ENCODE measurements around the gene TNC. TPM values are rescaled to one million over a fixed set of nuclear protein-coding genes. Genes with fewer than 3 reads are reported as not detected.
A peak's percentile ranks its signal among the peaks of the same experiment; 100 is the strongest.

TNC gene
- total RNA-seq, 2 donors from 2014 or later: 1.6 to 4.2 TPM

DNA sequence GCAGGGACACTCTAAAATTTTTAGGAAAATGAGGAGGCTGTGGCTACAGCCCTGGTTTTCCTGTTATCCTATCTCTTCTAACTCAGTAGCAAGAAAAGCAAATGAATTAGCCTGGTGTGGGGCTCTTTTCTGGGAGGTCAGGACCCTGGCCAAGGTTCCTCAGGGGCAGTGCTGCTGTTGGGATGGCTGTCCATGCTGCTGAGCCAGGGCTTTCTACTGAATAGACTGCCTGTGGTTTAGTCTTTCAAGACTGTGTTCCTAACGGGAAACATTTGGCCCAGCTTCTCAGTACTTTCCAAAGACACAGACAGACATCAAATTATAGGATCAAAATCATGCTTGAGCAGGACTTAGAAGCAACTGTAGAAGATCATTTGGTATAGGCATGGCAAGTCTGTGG, 18.1 kb downstream of the TNC start:
- Histone ChIP-seq H3K4me1 (peaks cover 10% of the 10 kb centered on the region), H3K36me3 (replicated peaks in 1 of 2; ENCODE audit: insufficient read depth in 1 of 2, low read depth in 2 of 2) (no peaks in the 10 kb centered on the region), H3K4me3 (no peak overlapping the region), H3K27me3 (no peaks in the 10 kb centered on the region), H3K27ac (no peak overlapping the region), H3K9me3 (no peaks in the 10 kb centered on the region)
- DNase-seq: no peak
- WGBS, 2 donors: 70 to 71% methylated on average over 1 of the region's 1 CpG
- ATAC-seq: no peak
- intact Hi-C loops (cut with DNase I): no loop called here
- TF ChIP-seq POLR2A (IDR thresholded peaks at IDR 0.05): no peak
- TF ChIP-seq, protein P1, sequence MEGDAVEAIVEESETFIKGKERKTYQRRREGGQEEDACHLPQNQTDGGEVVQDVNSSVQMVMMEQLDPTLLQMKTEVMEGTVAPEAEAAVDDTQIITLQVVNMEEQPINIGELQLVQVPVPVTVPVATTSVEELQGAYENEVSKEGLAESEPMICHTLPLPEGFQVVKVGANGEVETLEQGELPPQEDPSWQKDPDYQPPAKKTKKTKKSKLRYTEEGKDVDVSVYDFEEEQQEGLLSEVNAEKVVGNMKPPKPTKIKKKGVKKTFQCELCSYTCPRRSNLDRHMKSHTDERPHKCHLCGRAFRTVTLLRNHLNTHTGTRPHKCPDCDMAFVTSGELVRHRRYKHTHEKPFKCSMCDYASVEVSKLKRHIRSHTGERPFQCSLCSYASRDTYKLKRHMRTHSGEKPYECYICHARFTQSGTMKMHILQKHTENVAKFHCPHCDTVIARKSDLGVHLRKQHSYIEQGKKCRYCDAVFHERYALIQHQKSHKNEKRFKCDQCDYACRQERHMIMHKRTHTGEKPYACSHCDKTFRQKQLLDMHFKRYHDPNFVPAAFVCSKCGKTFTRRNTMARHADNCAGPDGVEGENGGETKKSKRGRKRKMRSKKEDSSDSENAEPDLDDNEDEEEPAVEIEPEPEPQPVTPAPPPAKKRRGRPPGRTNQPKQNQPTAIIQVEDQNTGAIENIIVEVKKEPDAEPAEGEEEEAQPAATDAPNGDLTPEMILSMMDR (IDR thresholded peaks at IDR 0.05): no peak

DNA sequence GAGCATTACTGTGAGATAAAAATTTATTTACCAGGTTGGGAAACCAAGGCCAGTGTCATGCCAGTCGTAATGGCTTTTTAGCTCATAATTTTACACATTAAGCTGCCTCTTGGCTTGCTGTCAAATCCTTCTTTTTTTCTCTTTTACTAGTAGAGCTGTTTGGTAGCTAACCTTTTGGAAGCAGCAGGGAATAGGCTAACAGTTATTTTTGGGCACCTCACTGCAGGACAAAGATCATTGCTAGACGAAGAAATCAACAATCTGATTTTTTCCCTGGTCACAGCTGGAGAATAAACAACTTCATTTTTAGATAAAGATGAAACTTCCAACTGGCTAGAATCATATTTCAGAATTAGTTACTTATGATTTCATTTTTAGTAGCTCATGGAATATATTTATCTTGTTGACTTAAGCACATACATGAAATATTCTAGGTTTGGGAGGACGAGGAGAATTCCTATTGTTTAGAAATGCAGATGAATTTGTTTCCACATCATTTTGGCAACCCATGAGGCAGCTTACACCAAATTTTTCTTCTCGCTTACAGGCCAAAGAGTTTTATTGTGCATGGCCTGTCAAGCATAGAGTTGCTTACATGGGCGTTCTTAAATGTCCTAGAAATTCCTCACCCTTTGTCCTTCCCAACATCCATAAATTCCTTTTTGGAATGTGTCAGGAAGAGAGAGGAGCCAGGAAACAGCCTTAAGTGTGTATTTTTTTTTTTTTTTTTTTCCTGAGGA, 19.6 kb downstream of the TNC start:
- Histone ChIP-seq H3K27ac (peak overlapping the region in 1 of 4 donors; percentile 32), H3K36me3 (replicated peaks in 1 of 2; ENCODE audit: insufficient read depth in 1 of 2, low read depth in 2 of 2) (no peaks in the 10 kb centered on the region), H3K4me3 (no peak overlapping the region), H3K4me1 (peaks cover 10% of the 10 kb centered on the region), H3K9me3 (no peaks in the 10 kb centered on the region), H3K27me3 (no peaks in the 10 kb centered on the region)
- DNase-seq: no peak
- TF ChIP-seq, protein P1 (IDR thresholded peaks at IDR 0.05): no peak
- no peak for TF ChIP-seq POLR2A (IDR thresholded peaks at IDR 0.05)
- ATAC-seq: peak; percentile 15
- intact Hi-C loops (cut with DNase I): no loop called here
- 26 to 27% methylated on average over 5 of the region's 5 CpGs for WGBS, 2 donors

DNA sequence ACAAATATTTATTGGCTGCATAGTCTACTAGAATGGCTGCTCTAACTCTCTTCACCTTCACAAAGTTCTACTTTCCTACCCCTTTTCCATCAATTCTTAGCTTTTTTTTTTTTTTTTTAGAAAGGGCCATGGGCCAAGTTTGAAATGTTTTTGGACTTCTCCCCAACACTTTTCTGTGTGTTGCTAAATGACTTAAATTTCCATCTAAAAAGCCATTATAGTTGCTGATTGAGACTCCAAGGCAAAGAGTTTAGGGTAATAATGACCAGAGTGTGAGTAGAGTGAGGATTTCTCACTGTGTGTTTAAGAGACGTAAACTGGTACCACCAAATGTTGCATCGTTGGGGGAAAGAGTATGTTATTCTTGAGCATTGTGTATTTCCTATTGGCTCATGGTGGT, 24.4 kb downstream of the TNC start:
- DNase-seq: no peak
- intact Hi-C loops (cut with DNase I): no loop called here
- Histone ChIP-seq H3K9me3 (no peaks in the 10 kb centered on the region), H3K27ac (no peak overlapping the region), H3K36me3 (replicated peaks in 1 of 2; ENCODE audit: insufficient read depth in 1 of 2, low read depth in 2 of 2) (no peaks in the 10 kb centered on the region), H3K4me3 (no peak overlapping the region), H3K27me3 (no peaks in the 10 kb centered on the region), H3K4me1 (peaks cover 8% of the 10 kb centered on the region)
- ATAC-seq: no peak
- no peak for TF ChIP-seq POLR2A (IDR thresholded peaks at IDR 0.05)
- TF ChIP-seq, protein P1 (IDR thresholded peaks at IDR 0.05): no peak
- 77 to 79% methylated on average over 2 of the region's 2 CpGs for WGBS, 2 donors

DNA sequence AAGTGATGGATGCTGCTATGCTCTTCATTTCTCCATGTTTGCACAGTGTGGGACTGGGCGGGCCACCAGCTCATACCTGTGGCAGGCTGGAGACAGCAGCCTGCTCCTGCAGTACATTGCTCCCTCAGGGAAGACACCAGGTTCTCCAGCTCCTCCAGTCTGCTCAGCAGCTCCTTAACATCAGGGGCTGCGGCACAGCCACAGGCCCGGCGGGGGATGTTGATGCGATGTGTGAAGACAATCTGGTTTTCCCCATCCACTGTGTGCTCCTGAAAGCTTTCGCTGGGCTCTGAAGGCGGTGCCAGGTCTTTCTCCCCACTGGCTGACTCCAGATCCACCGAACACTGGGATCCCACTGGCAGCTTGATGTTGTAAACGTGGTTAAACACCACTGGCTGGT, 27.5 kb downstream of the TNC start:
- H3K36me3 ChIP-seq (replicated peaks in 1 of 2; ENCODE audit: insufficient read depth in 1 of 2, low read depth in 2 of 2): no peaks in the 10 kb centered on the region
- no peak overlapping the region for H3K4me3 ChIP-seq
- no peaks in the 10 kb centered on the region for H3K9me3 ChIP-seq
- TF ChIP-seq POLR2A (IDR thresholded peaks at IDR 0.05): no peak
- TF ChIP-seq, protein P1 (IDR thresholded peaks at IDR 0.05): no peak
- 68 to 75% methylated on average over 8 to 9 of the region's 9 CpGs for WGBS, 2 donors
- DNase-seq: no peak
- intact Hi-C loops (cut with DNase I): no loop called here
- no peaks in the 10 kb centered on the region for H3K4me1 ChIP-seq
- H3K27ac ChIP-seq: no peak overlapping the region
- no peak for ATAC-seq
- no peaks in the 10 kb centered on the region for H3K27me3 ChIP-seq

DNA sequence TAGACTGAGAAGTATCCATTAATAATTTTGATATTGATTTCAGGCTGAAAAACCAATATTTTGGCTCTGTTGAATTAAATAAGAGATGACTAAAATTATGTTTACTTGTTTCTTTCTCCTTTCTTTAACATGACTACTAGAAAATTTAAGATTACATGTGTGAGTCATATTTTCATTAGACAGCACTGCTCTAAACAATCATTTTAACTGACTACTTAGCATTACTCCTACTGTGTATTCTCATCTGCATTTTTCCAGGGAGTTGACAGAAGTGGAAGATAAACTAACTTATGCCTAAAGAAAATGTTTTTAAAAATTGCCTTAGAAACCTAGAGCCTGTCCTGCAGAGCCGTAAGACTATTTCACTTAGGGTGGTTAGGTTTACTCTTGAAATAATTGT, 29.1 kb downstream of the TNC start:
- TF ChIP-seq, protein P1 (IDR thresholded peaks at IDR 0.05): no peak
- no peak for TF ChIP-seq POLR2A (IDR thresholded peaks at IDR 0.05)
- 82 to 83% methylated on average over 1 of the region's 1 CpG for WGBS, 2 donors
- Histone ChIP-seq H3K27me3 (no peaks in the 10 kb centered on the region), H3K9me3 (no peaks in the 10 kb centered on the region), H3K4me3 (no peak overlapping the region), H3K36me3 (replicated peaks in 1 of 2; ENCODE audit: insufficient read depth in 1 of 2, low read depth in 2 of 2) (no peaks in the 10 kb centered on the region), H3K4me1 (no peaks in the 10 kb centered on the region), H3K27ac (no peak overlapping the region)
- ATAC-seq (no peak), DNase-seq (no peak)
- intact Hi-C loops (cut with DNase I): no loop called here
